Mononuclear cell (primary cell): Measurements from ENCODE around the gene CLEC16A. TPM values are rescaled to one million over a fixed set of nuclear protein-coding genes. Genes with fewer than 3 reads are reported as not detected.
"Not testable (repeated sequence)": the region's sequence is repeated elsewhere in the genome, so short reads cannot be mapped to it uniquely, and the experiment has no call there.

Source experiments
- H3K27me3 ChIP-seq: 2 replicates; pipeline ENCODE4 v1.6.0; 2011; ENCODE audit warnings: low read length, control low read depth; ENCODE audit not compliant: insufficient read depth
- H3K4me1 ChIP-seq: 2 replicates; pipeline ENCODE4 v1.5.1; 2011; ENCODE audit warnings: mild to moderate bottlenecking, low read length, control low read depth; ENCODE audit not compliant: insufficient read depth
- H3K4me3 ChIP-seq: 2 replicates; pipeline ENCODE4 v1.5.1; 2011; ENCODE audit warnings: mild to moderate bottlenecking, low read length, moderate library complexity
- H3K9me3 ChIP-seq: 2 replicates; pipeline ENCODE4 v1.5.1; 2011; ENCODE audit warnings: low read depth, mild to moderate bottlenecking, control low read depth, low read length
- total RNA-seq: library from RNA; depleted of rRNA; stranded (reverse); fragments of >200 nt; gene quantifications from one replicate; pipeline ENCODE4 v1.2.3, GENCODE V29; 2012

Gene CLEC16A
- total RNA-seq, 1 donor = 26.9 TPM

DNA sequence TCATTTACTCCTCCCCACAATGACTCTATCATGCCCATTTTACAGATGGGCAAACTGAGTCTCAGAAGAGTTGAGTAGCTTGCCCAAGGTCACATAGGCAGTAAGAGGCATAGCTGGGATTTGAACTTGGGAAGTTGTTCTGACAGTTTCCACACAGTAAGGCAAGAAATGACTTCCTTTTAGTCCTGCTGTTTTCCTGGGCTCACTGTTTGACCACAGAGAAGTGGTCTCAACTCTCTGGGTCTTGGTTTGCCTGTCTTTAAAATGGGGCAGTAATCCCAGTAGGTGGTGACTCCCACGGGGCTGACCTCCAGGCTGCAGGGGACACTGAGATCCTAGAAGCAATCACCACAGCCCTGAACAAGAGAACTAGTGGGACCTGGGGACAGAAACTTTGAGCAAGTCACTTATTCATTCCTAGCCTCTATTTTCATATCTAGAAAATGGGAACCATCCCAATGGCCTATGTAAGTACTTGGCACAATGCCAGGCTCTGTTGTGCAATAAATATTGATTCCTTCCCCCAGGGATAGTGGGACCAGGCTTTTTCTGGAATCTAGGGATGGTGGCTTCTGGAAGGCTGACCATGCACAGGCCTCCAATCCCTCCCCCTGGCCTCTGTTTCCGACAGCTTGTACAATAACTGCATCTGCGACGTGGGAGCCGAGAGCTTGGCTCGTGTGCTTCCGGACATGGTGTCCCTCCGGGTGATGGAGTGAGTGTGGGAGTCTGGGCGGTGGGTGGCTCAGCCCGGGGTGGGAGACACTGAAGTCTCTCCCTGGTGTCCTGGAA is 22.6 kb upstream of the CLEC16A start:
- H3K9me3 ChIP-seq = no peaks in the 10 kb centered on the region
- H3K4me1 ChIP-seq = peaks cover 21% of the 10 kb centered on the region
- no peak overlapping the region for H3K4me3 ChIP-seq
- H3K27me3 ChIP-seq = no peaks in the 10 kb centered on the region

DNA sequence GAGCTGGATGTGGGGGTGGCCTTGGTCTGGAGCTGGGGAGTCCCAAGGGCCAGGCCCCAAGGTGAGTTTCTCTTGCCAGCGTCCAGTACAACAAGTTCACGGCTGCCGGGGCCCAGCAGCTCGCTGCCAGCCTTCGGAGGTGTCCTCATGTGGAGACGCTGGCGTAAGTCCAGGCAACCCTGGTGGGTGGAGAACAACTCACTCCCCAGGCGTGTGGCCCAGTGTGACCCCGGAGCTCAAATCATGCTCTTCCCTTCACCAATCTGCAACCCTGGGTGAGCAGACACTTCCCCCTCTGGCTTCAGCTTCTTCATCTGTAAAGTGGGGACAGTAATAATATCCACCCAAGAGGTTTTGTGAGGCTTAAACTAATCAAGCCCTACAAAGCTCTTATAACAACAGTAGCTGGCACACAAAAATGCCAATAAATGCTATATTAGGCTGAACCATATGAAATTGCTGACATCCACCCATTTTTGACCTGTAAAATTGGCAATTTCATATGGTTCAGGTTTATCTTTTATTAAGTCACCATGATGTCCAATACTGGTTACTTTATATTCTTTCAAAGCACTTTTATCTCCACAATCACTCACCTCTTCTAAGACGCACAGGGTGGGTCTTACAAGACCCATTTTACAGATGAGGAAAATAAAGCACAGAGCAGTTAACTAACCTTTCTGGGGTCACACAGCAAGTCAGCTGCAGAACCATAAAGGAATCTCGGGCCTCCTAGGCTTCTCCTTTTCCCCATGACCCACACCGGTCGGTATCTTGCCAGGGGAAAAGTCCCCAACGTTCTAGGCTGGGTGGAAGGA is 21.8 kb upstream of the CLEC16A start:
- no peaks in the 10 kb centered on the region for H3K27me3 ChIP-seq
- no peak overlapping the region for H3K4me3 ChIP-seq
- H3K4me1 ChIP-seq = peaks cover 21% of the 10 kb centered on the region
- H3K9me3 ChIP-seq = no peaks in the 10 kb centered on the region

DNA sequence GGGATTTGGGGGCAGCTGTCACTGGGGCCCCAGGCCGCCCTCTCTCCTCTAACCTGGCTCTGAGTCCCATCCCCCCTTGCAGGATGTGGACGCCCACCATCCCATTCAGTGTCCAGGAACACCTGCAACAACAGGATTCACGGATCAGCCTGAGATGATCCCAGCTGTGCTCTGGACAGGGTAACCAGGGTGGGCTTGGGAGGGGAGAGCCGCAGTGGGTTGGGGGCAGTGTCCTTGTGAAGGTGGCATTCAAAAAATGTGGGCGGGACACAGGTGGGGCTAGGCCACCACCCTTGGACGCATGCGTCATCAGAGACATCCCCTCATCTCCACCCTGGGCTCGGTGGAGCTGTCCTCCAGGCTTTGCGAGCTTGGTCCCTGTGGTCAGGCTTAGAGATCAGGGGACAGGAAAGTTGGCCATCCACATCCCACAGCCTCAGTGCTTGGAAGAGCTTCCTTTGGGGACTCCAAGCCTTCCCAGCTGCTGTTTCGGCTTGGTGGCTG is 21.2 kb upstream of the CLEC16A start:
- Histone ChIP-seq H3K9me3 (no peaks in the 10 kb centered on the region), H3K4me1 (peaks cover 17% of the 10 kb centered on the region), H3K27me3 (no peaks in the 10 kb centered on the region), H3K4me3 (no peak overlapping the region)

DNA sequence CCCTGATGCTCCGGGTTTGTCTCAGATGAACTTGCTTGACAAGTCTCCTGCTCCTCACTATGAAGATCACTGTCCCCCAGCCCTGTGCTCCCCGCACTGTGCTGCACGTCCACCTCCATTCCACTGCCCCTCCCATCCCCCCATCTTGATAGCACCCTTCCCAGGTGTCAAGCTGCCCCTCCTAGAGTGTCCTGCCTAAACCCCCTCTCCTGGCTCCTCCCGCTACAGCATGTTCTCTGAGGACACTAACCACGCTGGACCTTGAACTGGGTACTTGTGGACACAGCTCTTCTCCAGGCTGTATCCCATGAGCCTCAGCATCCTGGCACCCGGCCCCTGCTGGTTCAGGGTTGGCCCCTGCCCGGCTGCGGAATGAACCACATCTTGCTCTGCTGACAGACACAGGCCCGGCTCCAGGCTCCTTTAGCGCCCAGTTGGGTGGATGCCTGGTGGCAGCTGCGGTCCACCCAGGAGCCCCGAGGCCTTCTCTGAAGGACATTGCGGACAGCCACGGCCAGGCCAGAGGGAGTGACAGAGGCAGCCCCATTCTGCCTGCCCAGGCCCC is 20.6 kb upstream of the CLEC16A start:
- Histone ChIP-seq H3K27me3 (no peaks in the 10 kb centered on the region), H3K4me1 (peaks cover 12% of the 10 kb centered on the region), H3K4me3 (no peak overlapping the region), H3K9me3 (no peaks in the 10 kb centered on the region)

DNA sequence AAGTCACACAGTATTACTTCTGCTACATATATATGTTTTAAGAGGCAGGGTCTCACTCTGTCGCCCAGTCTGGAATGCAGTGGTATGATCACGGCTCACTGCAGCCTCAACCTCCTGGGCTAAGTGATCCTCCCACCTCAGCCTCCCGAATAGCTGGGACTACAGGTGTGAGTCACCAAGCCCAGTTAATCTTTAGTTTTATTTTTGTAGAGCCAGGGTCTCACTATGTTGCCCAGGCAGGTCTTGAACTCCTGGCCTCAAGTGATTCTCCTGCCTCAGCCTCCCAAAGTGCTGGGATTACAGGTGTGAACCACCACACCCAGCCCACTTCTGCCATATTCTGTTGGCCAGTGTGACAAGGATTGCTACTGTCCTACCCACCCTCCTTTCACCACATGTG is 19.1 kb upstream of the CLEC16A start:
- H3K27me3 ChIP-seq, H3K4me3 ChIP-seq, H3K9me3 ChIP-seq: not testable (repeated sequence)
- H3K4me1 ChIP-seq = peaks cover 21% of the 10 kb centered on the region

DNA sequence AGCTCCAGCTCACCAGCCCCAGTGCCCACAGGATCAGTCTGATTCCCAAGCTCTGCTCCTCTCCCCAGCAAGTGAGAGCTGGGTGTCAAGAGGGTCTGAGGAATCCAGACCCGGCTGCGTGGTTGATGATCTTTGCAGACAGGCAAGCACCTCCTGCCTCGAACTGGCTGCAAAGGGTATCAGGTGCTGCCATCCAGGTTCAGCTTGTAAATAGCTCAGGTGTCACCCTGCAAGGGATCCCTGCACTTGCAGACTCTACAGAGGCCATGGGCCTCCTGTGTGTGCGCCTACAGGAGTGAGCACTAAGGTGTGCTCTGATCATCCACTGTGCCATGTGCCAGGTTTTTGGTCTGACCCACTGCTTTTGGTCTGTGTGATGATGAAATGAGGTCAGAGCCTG is 18.3 kb upstream of the CLEC16A start:
- Histone ChIP-seq H3K4me1 (peaks cover 22% of the 10 kb centered on the region), H3K27me3 (no peaks in the 10 kb centered on the region), H3K9me3 (no peaks in the 10 kb centered on the region), H3K4me3 (no peak overlapping the region)

DNA sequence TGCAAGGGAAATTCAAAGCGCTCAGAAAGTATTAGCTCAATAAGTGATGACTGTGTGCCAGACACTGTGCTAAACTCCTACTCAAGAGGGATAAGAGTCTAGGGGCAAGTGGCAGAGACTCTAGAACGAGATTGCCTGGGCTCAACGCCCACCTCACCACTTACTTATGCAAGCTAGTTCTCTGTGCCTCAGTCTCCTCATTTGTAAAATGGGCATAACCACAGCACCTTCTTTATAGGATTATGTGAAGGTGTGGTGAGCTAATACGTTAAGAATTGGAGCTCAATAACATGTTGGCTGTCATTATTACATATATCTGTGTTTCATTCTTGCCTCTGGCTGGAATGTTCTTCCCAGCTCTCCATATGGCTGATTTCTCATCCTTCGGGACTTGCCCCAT is 17.5 kb upstream of the CLEC16A start:
- no peaks in the 10 kb centered on the region for H3K9me3 ChIP-seq
- no peak overlapping the region for H3K4me3 ChIP-seq

DNA sequence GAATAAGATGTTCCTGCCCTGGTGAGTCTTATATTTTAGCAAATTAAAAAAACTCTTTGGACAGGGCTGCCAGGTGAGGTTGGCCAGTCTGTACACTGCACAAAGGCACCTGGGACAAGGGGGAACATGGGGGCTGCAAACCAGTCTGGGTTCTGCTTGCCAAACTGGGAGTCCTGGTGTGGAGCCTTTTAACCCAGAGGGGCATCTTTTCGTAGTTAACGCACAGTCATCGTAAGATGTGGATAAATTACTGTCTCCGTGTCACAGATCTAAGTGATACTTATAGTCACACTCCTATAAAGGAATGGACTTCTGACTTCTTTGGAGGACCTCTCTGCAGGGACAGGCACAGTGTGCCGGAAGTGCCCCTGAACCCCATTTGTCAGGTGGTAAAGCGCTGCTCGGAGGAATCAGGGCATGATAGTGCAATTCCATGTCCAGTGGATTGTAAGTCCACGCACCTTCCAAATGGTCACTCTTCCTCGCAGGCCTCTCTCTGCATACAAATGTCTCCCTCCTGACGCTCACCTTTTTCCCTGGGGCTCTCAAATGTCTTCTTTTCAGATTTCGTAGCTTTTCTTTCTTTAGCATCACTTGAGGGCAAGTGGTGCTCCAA is 16.8 kb upstream of the CLEC16A start:
- H3K4me3 ChIP-seq = no peak overlapping the region
- H3K9me3 ChIP-seq = no peaks in the 10 kb centered on the region
- H3K4me1 ChIP-seq = peaks cover 19% of the 10 kb centered on the region
- H3K27me3 ChIP-seq = no peaks in the 10 kb centered on the region

More for the DNA sequence above, 17.5 kb upstream of the CLEC16A start:
- Histone ChIP-seq H3K4me1 (peaks cover 19% of the 10 kb centered on the region), H3K27me3 (no peaks in the 10 kb centered on the region)

DNA sequence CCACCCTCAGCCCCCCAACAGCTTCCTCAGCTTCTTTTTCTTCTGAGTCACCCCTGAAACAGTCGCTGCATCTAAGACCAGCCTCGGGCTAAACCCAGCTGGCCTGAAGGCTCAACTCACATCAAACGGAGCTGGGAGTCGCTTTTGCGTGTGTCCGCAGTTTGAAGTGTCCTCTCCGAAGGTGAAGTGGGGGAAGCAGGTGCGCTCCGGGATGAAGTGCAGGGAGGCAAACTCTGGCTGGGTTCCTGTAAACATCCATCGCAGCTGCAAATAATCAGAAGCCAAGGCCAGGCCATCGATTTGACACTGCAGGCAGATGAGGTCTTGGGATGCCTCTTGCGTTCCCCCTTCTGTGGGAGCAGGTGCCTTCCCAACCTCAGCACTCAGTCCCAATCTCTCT is 15.3 kb upstream of the CLEC16A start:
- H3K4me1 ChIP-seq = peaks cover 27% of the 10 kb centered on the region
- not testable (repeated sequence) for H3K4me3 ChIP-seq, H3K27me3 ChIP-seq, H3K9me3 ChIP-seq

DNA sequence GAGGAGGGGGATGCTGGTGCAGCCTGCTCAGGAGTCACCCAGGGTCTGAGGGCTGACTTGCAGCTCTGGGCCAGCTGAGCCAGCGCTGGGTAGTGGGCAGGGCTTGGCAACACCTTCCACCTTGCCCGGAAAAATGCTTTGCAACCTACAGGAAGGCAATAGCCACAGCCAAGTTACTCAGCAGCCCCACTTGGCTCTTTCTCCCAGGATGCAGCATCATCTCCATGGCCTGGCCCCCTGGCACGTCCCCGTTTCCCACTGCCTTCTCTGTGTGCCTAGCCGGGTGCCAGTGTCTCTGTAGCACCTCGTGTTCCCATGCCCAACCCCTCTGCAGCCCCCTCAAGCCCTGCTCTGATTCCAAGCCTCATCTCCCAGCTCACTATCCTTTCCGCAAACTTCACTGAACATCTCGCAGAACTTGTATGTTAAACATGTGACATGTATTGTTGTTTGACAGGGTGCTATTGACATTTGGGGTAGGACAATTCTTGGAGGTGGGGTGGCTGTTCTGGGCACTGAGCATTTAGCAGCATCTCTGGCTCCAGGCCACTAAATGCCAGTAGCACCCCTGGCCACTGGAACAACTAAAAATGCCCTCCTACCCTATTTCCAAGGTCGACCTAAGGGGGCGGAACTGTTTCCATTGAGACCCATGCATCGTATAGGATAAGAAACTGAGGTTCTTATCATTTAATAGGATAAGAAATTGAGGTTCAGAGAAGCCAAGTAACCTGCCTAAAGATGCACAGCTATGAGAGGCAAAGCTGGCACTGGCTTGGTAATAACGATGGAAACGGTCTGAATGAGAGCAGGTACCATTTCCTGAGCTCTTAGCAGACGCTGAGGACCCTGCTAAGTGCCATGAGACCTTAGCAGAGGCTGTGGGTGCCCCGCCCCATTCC is 14.3 kb upstream of the CLEC16A start:
- H3K4me3 ChIP-seq = no peak overlapping the region
- peaks cover 34% of the 10 kb centered on the region for H3K4me1 ChIP-seq
- no peaks in the 10 kb centered on the region for H3K9me3 ChIP-seq
- H3K27me3 ChIP-seq = no peaks in the 10 kb centered on the region

DNA sequence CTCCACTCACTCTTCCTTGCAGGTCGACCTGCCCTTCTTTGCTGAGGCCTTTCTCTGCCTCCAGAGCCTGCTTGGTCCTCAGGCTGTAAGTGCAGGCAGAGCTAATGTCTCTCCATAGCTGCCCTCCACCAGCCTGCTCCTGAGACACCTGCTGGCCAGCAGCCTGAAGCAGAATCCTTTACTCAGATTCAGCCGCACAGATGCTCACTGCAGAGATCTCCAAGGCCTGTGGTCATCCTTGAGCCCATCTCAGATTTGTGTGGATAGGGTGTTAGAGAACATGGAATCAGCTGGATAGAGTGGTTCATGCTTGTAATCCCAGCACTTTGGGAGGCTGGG is 13.6 kb upstream of the CLEC16A start:
- Histone ChIP-seq H3K27me3 (no peaks in the 10 kb centered on the region), H3K4me1 (peaks cover 35% of the 10 kb centered on the region), H3K9me3 (no peaks in the 10 kb centered on the region), H3K4me3 (no peak overlapping the region)

DNA sequence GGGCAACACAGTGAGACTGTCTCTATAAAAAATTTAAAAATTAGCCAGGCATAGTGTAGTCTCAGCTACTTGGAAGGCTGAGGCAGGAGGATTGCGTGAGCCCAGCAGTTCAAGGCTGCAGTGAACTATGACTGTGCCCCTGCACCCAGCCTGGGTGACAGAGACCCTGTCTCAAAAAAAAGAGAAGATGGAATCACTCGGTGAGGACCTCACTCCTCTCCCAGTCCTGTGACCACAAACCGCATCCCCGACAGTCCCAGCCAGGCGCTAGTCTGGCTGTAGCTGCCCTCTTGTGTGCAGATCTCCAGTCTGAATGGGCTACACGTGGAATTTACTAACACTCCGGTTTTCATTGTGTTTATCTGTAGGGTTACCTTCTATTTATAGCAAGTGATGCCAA is 13.2 kb upstream of the CLEC16A start:
- peaks cover 38% of the 10 kb centered on the region for H3K4me1 ChIP-seq
- no peaks in the 10 kb centered on the region for H3K9me3 ChIP-seq
- no peak overlapping the region for H3K4me3 ChIP-seq
- H3K27me3 ChIP-seq = no peaks in the 10 kb centered on the region

DNA sequence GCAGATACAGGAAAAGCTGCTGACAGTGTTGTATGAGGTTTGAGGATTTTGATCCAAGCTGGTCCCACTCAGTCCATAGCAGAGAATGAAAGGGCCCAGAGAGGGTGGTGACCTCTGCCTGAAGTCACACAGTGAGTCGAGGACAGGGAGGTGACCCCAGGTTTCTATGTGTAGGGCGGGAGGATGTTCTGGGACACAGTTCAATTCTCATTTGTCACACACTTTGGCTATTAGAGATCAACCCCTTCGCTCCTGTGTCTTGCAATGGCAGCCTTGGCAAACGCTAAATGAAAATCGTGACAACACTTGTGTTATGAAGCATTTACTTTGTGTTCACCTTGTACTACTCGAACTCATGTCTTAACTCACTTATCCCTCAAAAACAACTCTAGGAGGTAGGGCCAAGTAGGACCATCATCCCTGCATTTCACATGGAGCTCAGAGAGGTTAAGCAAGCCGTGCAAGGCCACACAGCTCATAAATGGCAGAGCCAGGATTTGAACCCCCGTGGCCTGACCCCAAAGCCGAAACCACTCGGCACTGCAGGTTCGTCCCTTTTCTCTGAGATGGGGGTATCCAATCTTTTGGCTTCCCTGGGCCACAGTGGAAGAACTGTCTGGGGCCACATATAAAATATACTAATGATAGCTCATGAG is 12.3 kb upstream of the CLEC16A start:
- Histone ChIP-seq H3K4me3 (no peak overlapping the region), H3K4me1 (peaks cover 47% of the 10 kb centered on the region), H3K9me3 (no peaks in the 10 kb centered on the region), H3K27me3 (no peaks in the 10 kb centered on the region)
